ENCODE results near the gene OXCT1. TPM values are rescaled to one million over a fixed set of nuclear protein-coding genes. Genes with fewer than 3 reads are reported as not detected.

The OXCT1 gene
- 11.3 TPM for polyA plus RNA-seq (2012; ENCODE audit: insufficient read length, low read depth)

DNA sequence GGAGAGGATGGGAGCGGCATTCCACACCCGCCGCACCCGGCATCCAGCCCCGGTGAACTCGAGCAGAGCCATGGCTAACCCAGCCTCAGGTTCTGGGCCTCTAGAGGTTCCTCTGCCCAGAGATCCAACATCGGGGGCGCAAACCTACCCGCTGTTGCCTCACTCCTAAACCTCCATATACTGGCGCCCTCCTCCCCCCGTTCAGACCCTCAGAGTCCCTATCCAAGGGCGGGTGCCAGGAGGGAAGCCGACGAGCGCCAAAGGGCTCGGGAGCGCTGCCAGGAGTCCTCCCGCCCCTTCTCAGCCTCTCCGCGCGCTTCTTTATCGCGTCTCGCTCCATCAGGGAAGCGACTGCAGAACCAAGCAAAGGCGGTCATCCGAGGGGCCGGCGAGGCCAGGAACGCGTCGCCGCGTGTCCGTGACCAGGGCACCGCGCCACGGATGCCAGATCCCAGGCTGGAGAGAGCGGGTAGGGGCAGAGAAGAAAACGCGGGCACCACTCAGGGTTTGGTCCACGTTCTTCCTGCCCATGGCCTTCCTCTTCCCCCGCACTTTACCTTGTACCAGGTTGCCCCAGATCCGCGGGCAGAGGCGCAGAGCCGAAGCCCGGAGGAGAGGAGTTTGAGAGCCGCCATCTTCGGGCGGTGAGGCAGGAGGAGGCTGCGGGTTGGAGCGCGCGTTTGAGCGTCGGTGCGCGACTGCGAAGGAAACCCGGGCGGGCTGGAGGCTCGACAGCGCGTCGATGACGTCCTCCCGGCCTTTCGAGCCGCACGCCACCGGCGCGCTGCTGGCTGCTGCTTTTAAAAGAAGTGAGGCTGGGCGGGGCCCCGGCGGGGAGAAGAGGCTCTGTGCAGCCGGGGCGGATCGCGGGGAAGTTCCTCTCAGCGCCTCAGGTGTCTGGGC, at the start of gene OXCT1:
Gene OXCT1 (minus strand): TSS at position 702 of the 903 bp plus-strand sequence. CDS start 67 bp downstream, at position 635.
- TF ChIP-seq POLR2AphosphoS5 (IDR thresholded peaks at IDR 0.05; ENCODE audit: low read depth, low read length) (0 out of 2 replicates have a peak, but pooled peaks have one; percentile 25), SIN3A (IDR thresholded peaks at IDR 0.05; ENCODE audit: borderline replicate concordance, insufficient read depth, low read length) (no peak)

DNA sequence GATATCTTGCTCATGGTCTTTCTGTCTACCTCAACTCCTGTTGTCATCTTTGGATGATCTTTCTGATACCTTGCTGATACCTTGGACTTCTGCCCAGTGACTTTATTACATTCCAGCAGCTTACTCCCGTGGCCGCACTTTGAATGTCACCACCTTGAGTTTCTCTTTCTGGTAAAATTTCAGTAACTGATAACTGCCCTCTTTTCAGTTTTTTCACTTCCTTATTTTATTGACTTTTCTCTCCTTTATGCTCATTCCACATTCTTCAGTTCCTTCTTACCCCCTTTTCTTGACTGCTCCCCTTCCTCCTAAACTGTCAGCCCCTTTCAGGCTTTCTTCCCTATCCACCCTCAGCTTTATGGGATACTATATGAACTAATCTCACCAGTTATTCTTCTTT, 47.9 kb upstream of the OXCT1 start:
- TF ChIP-seq TAF1 (IDR thresholded peaks at IDR 0.05; ENCODE audit: borderline replicate concordance, insufficient read depth, low read length) (no peak), FOXP2 (optimal IDR thresholded peaks at IDR 0.05; ENCODE audit: borderline replicate concordance, extremely low read depth, extremely low read length, insufficient read depth) (no peak), SIN3A (IDR thresholded peaks at IDR 0.05; ENCODE audit: borderline replicate concordance, insufficient read depth, low read length) (no peak), POLR2AphosphoS5 (IDR thresholded peaks at IDR 0.05; ENCODE audit: low read depth, low read length) (no peak)
- TF ChIP-seq, protein P1, sequence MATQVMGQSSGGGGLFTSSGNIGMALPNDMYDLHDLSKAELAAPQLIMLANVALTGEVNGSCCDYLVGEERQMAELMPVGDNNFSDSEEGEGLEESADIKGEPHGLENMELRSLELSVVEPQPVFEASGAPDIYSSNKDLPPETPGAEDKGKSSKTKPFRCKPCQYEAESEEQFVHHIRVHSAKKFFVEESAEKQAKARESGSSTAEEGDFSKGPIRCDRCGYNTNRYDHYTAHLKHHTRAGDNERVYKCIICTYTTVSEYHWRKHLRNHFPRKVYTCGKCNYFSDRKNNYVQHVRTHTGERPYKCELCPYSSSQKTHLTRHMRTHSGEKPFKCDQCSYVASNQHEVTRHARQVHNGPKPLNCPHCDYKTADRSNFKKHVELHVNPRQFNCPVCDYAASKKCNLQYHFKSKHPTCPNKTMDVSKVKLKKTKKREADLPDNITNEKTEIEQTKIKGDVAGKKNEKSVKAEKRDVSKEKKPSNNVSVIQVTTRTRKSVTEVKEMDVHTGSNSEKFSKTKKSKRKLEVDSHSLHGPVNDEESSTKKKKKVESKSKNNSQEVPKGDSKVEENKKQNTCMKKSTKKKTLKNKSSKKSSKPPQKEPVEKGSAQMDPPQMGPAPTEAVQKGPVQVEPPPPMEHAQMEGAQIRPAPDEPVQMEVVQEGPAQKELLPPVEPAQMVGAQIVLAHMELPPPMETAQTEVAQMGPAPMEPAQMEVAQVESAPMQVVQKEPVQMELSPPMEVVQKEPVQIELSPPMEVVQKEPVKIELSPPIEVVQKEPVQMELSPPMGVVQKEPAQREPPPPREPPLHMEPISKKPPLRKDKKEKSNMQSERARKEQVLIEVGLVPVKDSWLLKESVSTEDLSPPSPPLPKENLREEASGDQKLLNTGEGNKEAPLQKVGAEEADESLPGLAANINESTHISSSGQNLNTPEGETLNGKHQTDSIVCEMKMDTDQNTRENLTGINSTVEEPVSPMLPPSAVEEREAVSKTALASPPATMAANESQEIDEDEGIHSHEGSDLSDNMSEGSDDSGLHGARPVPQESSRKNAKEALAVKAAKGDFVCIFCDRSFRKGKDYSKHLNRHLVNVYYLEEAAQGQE (IDR thresholded peaks at IDR 0.05; ENCODE audit: insufficient read depth in 1 of 2, low read depth in 2 of 2, low read length in 2 of 2), result no peak

DNA sequence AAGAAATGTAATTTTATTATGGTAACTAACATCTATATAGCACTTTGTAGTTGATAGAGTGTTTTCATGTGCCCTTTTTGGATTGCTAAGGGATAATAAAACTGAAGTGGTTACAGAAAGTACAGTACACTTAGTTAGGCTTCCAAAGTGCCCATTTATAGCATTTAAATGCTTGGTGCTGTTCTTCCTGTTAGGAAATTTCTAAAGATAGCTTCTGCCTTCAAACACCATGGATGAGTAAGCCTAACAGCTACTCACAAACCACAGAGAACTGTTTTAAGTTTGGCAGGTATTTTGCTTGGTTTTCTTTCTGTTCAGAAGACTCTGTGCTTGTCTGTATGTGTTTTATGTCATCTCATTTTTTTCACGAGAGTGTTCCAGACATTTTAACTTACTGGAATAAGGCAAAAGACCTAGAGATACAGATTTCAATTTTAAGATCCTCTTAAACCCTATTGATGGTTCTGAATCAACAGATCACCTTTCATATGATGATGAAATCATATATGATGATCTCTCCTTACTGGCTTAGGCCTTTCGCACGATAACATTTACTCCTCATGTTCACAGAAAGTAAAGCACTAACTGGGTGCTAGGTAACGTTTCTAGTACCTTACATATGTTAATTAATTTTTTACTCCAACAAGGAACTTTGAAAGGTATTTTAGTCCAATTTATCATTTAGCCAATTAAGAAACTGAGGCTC, 38.3 kb upstream of the OXCT1 start:
- TF ChIP-seq SIN3A (IDR thresholded peaks at IDR 0.05; ENCODE audit: borderline replicate concordance, insufficient read depth, low read length), result no peak
- TF ChIP-seq POLR2AphosphoS5 (IDR thresholded peaks at IDR 0.05; ENCODE audit: low read depth, low read length), result no peak
- no peak for TF ChIP-seq TAF1 (IDR thresholded peaks at IDR 0.05; ENCODE audit: borderline replicate concordance, insufficient read depth, low read length)
- TF ChIP-seq FOXP2 (optimal IDR thresholded peaks at IDR 0.05; ENCODE audit: borderline replicate concordance, extremely low read depth, extremely low read length, insufficient read depth), result no peak
- TF ChIP-seq, protein P1 (IDR thresholded peaks at IDR 0.05; ENCODE audit: insufficient read depth in 1 of 2, low read depth in 2 of 2, low read length in 2 of 2), result no peak

DNA sequence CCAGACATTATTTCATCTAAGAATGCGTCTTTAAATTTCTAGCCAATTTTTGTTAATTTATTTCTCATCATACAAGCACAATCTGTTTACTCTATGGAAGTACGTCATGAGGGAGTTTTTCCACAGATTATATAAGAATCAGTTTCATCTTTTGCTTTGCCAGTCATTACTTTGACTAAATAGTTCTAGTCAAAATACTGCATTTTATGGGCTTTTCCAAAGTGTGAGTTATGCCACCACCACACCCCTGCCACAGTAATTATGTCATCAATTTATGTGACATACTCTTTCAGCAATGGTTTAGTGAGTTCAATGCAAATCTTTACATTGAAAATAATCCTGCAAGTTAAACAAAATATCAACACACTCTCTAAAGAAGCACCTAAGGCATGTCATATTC, 35.9 kb upstream of the OXCT1 start:
- TF ChIP-seq FOXP2 (optimal IDR thresholded peaks at IDR 0.05; ENCODE audit: borderline replicate concordance, extremely low read depth, extremely low read length, insufficient read depth) (no peak), POLR2AphosphoS5 (IDR thresholded peaks at IDR 0.05; ENCODE audit: low read depth, low read length) (no peak), TAF1 (IDR thresholded peaks at IDR 0.05; ENCODE audit: borderline replicate concordance, insufficient read depth, low read length) (no peak), SIN3A (IDR thresholded peaks at IDR 0.05; ENCODE audit: borderline replicate concordance, insufficient read depth, low read length) (no peak)
- TF ChIP-seq, protein P1 (IDR thresholded peaks at IDR 0.05; ENCODE audit: insufficient read depth in 1 of 2, low read depth in 2 of 2, low read length in 2 of 2), result no peak

DNA sequence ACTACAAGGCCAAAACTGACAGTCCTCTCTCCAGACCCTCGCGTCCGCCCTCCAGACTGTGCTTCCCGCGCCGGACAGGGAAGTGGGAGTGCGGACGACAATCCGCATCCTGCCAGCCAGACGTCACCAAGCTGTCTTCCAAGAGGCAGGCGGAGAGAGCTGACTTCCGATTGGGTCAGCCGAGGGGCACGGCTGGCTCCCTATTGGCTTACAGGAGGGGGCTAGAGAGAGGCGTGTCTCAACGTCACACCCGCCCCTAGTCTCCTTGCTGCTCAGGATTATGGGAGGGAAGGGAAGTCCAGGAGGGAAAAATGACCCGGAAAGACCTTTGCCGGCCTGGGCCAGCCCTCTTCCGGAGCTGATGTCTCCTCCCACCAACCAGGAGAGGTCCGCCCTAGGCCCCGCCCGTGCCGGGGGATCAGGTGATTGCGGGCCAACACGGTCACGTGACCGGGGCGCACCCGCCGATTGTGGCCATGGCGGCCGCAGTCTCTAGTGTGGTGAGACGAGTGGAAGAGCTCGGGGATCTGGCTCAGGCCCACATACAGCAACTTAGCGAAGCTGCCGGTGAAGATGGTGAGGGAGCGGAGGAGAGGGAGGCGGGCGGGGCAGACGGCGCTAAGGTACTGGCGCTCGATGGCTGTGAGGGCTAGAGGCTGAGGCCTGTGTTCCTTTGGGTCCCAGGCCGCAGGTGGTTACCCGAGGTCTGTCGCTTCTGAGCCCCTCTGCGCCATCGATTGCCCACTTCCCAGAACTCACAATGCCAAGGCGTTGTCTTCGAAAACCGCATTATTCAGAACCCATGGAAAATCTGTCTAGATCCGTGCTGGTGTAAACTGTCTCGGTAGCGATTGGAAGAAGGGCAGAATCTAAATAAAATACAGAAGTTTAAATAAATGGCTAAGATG, 33.9 kb upstream of the OXCT1 start, which contains the start of gene RIMOC1:
Gene RIMOC1 (plus strand): TSS at position 453 of the 908 bp plus-strand sequence. CDS start 24 bp downstream, at position 477.
- TF ChIP-seq FOXP2 (optimal IDR thresholded peaks at IDR 0.05; ENCODE audit: borderline replicate concordance, extremely low read depth, extremely low read length, insufficient read depth) (peak; percentile 79), TAF1 (IDR thresholded peaks at IDR 0.05; ENCODE audit: borderline replicate concordance, insufficient read depth, low read length) (peak; percentile 96), POLR2AphosphoS5 (IDR thresholded peaks at IDR 0.05; ENCODE audit: low read depth, low read length) (peak; percentile 81), SIN3A (IDR thresholded peaks at IDR 0.05; ENCODE audit: borderline replicate concordance, insufficient read depth, low read length) (peak; percentile 93; the same call in 1 of the 2 replicates)
- TF ChIP-seq, protein P1 (IDR thresholded peaks at IDR 0.05; ENCODE audit: insufficient read depth in 1 of 2, low read depth in 2 of 2, low read length in 2 of 2), result no peak

Data from PFSK-1 (cell line).